Astrocyte (in vitro differentiated cells and primary cell): ENCODE measurements around the gene RBBP7. TPM values are rescaled to one million over a fixed set of nuclear protein-coding genes. Genes with fewer than 3 reads are reported as not detected.

Experiments
- DNase-seq: peaks from one replicate; pipeline ENCODE4 v3.0.0-alpha.2; 2010; ENCODE audit warnings: low read depth
- FAIRE-seq: peaks from 2 replicates; lab custom pipeline; 2011; peaks lifted over from hg19 to GRCh38; lab: Jason Lieb, UNC
- H2AFZ ChIP-seq: 2 replicates; pipeline ENCODE4 v1.6.0; 2012; ENCODE audit warnings: low read depth, low read length, inconsistent platforms
- H3K27ac ChIP-seq: 2 replicates; pipeline ENCODE4 v1.5.1; 2011; ENCODE audit warnings: low read depth, low read length, inconsistent platforms
- H3K27me3 ChIP-seq: 2 replicates; pipeline ENCODE4 v1.6.0; 2011; ENCODE audit warnings: low read length, inconsistent platforms; ENCODE audit not compliant: insufficient read depth
- H3K36me3 ChIP-seq: 2 replicates; pipeline ENCODE4 v1.5.1; 2011; ENCODE audit warnings: low read length, inconsistent platforms; ENCODE audit not compliant: insufficient read depth
- H3K4me1 ChIP-seq: 2 replicates; pipeline ENCODE4 v1.5.1; 2011; ENCODE audit warnings: low read length, inconsistent platforms; ENCODE audit not compliant: insufficient read depth
- H3K4me2 ChIP-seq: 2 replicates; pipeline ENCODE4 v1.6.0; 2012; ENCODE audit warnings: low read length, inconsistent platforms
- H3K4me3 ChIP-seq: 2 replicates; pipeline ENCODE4 v1.5.1; 2011; ENCODE audit warnings: low read depth, mild to moderate bottlenecking, low read length, inconsistent platforms; ENCODE audit not compliant: insufficient read depth
- H3K79me2 ChIP-seq: 2 replicates; pipeline ENCODE4 v1.6.0; 2012; ENCODE audit warnings: mild to moderate bottlenecking, low read length, inconsistent platforms; ENCODE audit not compliant: insufficient read depth
- H3K9ac ChIP-seq: 2 replicates; pipeline ENCODE4 v1.6.0; 2012; ENCODE audit warnings: mild to moderate bottlenecking, low read length, inconsistent platforms
- H3K9me3 ChIP-seq: 2 replicates; pipeline ENCODE4 v1.5.1; 2012; ENCODE audit warnings: low read depth, mild to moderate bottlenecking, low read length, inconsistent platforms; ENCODE audit not compliant: insufficient read depth
- H4K20me1 ChIP-seq: 2 replicates; pipeline ENCODE4 v1.6.0; 2012; ENCODE audit warnings: low read length, inconsistent platforms; ENCODE audit not compliant: insufficient read depth
- H3K27ac Mint-ChIP-seq: one replicate; pipeline ENCODE4 v1.8.0; 2021; ENCODE audit warnings: mild to moderate bottlenecking, mixed read lengths; ENCODE audit not compliant: unreplicated experiment
- H3K27me3 Mint-ChIP-seq: one replicate; pipeline ENCODE4 v1.8.0; 2021; ENCODE audit warnings: low read depth, mixed read lengths; ENCODE audit not compliant: unreplicated experiment
- H3K36me3 Mint-ChIP-seq: one replicate; pipeline ENCODE4 v1.8.0; 2021; ENCODE audit warnings: low read depth, mixed read lengths; ENCODE audit not compliant: unreplicated experiment
- H3K4me1 Mint-ChIP-seq: one replicate; pipeline ENCODE4 v1.8.0; 2021; ENCODE audit warnings: low read depth, mixed read lengths; ENCODE audit not compliant: unreplicated experiment
- H3K4me3 Mint-ChIP-seq: one replicate; pipeline ENCODE4 v1.8.0; 2021; ENCODE audit warnings: mild to moderate bottlenecking, moderate library complexity, mixed read lengths; ENCODE audit not compliant: unreplicated experiment
- H3K9me3 Mint-ChIP-seq: one replicate; pipeline ENCODE4 v1.8.0; 2021; ENCODE audit warnings: mild to moderate bottlenecking, mixed read lengths; ENCODE audit not compliant: unreplicated experiment
- CTCF ChIP-seq: IDR thresholded peaks from 2 replicates; pipeline ENCODE4 v1.5.1; 2011; ENCODE audit warnings: low read depth, mild to moderate bottlenecking, inconsistent platforms, low read length, moderate library complexity; ENCODE audit not compliant: insufficient read depth
- EZH2 ChIP-seq: IDR thresholded peaks from 2 replicates; pipeline ENCODE4 v1.6.1; 2012; ENCODE audit warnings: mild to moderate bottlenecking, low read length, inconsistent platforms; ENCODE audit not compliant: insufficient read depth
- total RNA-seq: library from RNA; stranded (reverse); gene quantifications from 2 replicates; pipeline ENCODE4 v1.2.1, GENCODE V29; 2021

The RBBP7 gene
- total RNA-seq, 1 donor from 2014 or later, result 86.1 TPM

- H3K9ac ChIP-seq, result no peak overlapping the region
- DNase-seq (no peak), FAIRE-seq (peak; percentile 92)
- no peak overlapping the region for H2AFZ ChIP-seq
- peaks cover 2% of the 10 kb centered on the region for H3K9me3 Mint-ChIP-seq
- TF ChIP-seq CTCF, result no peak
- no peak for TF ChIP-seq EZH2
- H3K4me1 Mint-ChIP-seq, result no peaks in the 10 kb centered on the region
- H3K9me3 ChIP-seq, result no peaks in the 10 kb centered on the region
- H3K27ac ChIP-seq, result no peak overlapping the region
- peaks cover 20% of the 10 kb centered on the region for H3K36me3 ChIP-seq
- no peak overlapping the region for H3K4me3 ChIP-seq
- peaks cover 24% of the 10 kb centered on the region for H3K79me2 ChIP-seq
- no peak overlapping the region for H3K4me2 ChIP-seq
- H3K4me3 Mint-ChIP-seq, result no peak overlapping the region
- no peak overlapping the region for H3K27ac Mint-ChIP-seq
- no peaks in the 10 kb centered on the region for H3K27me3 ChIP-seq
- H3K4me1 ChIP-seq, result peaks cover 10% of the 10 kb centered on the region
- H3K27me3 Mint-ChIP-seq, result no peaks in the 10 kb centered on the region
- H3K36me3 Mint-ChIP-seq, result no peaks in the 10 kb centered on the region
- no peaks in the 10 kb centered on the region for H4K20me1 ChIP-seq
Observed at GRCh38 chrX:16851421-16851820, 18.7 kb downstream of the RBBP7 start.

GRCh38 chrX:16848541-16848940 lies 21.6 kb downstream of the RBBP7 start:
- Histone ChIP-seq H3K4me1 (peaks cover 2% of the 10 kb centered on the region), H2AFZ (no peak overlapping the region), H3K79me2 (peaks cover 7% of the 10 kb centered on the region), H3K9me3 (no peaks in the 10 kb centered on the region), H3K4me2 (no peak overlapping the region), H3K27ac (no peak overlapping the region), H3K27me3 (no peaks in the 10 kb centered on the region), H3K9ac (no peak overlapping the region), H4K20me1 (no peaks in the 10 kb centered on the region), H3K36me3 (peaks cover 27% of the 10 kb centered on the region), H3K4me3 (no peak overlapping the region)
- no peaks in the 10 kb centered on the region for H3K4me1 Mint-ChIP-seq
- H3K27ac Mint-ChIP-seq, result no peak overlapping the region
- TF ChIP-seq CTCF (no peak), EZH2 (no peak)
- FAIRE-seq, result peak; percentile 91
- H3K4me3 Mint-ChIP-seq, result no peak overlapping the region
- H3K36me3 Mint-ChIP-seq, result no peaks in the 10 kb centered on the region
- H3K27me3 Mint-ChIP-seq, result no peaks in the 10 kb centered on the region
- no peak for DNase-seq
- no peaks in the 10 kb centered on the region for H3K9me3 Mint-ChIP-seq

- Mint-ChIP-seq H3K9me3 (no peaks in the 10 kb centered on the region), H3K27me3 (no peaks in the 10 kb centered on the region), H3K4me3 (no peak overlapping the region), H3K27ac (no peak overlapping the region), H3K4me1 (no peaks in the 10 kb centered on the region), H3K36me3 (no peaks in the 10 kb centered on the region)
- no peak for DNase-seq
- Histone ChIP-seq H3K27me3 (no peaks in the 10 kb centered on the region), H4K20me1 (no peaks in the 10 kb centered on the region), H3K4me1 (no peaks in the 10 kb centered on the region), H3K27ac (no peak overlapping the region), H3K4me3 (no peak overlapping the region), H3K9ac (no peak overlapping the region), H3K9me3 (no peaks in the 10 kb centered on the region), H2AFZ (no peak overlapping the region), H3K79me2 (no peaks in the 10 kb centered on the region), H3K4me2 (no peak overlapping the region), H3K36me3 (peaks cover 16% of the 10 kb centered on the region)
- FAIRE-seq, result no peak
- no peak for TF ChIP-seq CTCF
- no peak for TF ChIP-seq EZH2
Observed at GRCh38 chrX:16845686-16846085, 24.5 kb downstream of the RBBP7 start.
